Non-pigmented ciliary epithelial cell (primary cell): ENCODE data around the gene LRRC36.

Experiments used
- DNase-seq: peaks from one replicate; pipeline ENCODE4 v3.0.0-alpha.2; 2010; ENCODE audit warnings: low read depth

Gene LRRC36

GRCh38 chr16:67426022-67426421 is 99.4 kb downstream of the LRRC36 start:
- no peak for DNase-seq

GRCh38 chr16:67426950-67427349 is 100.3 kb downstream of the LRRC36 start:
- no peak for DNase-seq

GRCh38 chr16:67428146-67428731 is 101.6 kb downstream of the LRRC36 start:
- DNase-seq: no peak

GRCh38 chr16:67429053-67429798 is 102.6 kb downstream of the LRRC36 start:
- no peak for DNase-seq

GRCh38 chr16:67429799-67430503 is 103.3 kb downstream of the LRRC36 start:
- DNase-seq: no peak

GRCh38 chr16:67430504-67430976 is 103.9 kb downstream of the LRRC36 start:
- DNase-seq: no peak

- no peak for DNase-seq
Measured at GRCh38 chr16:67430977-67431774, 104.6 kb downstream of the LRRC36 start, which contains the start of gene HSD11B2. Gene HSD11B2 (plus strand): TSS chr16:67431121. CDS start chr16:67431249, 128 bp downstream.

GRCh38 chr16:67431775-67432505 is 105.3 kb downstream of the LRRC36 start:
- DNase-seq: no peak

GRCh38 chr16:67432506-67432890 is 105.9 kb downstream of the LRRC36 start:
- no peak for DNase-seq

- DNase-seq: no peak
Measured at GRCh38 chr16:67433131-67433719, 106.6 kb downstream of the LRRC36 start.
